NCI-H128 (cell line): ENCODE data around the gene TTYH1.
"Not testable (repeated sequence)": the region's sequence is repeated elsewhere in the genome, so short reads cannot be mapped to it uniquely, and the experiment has no call there.

ENCODE experiments used
- DNase-seq: peaks from one replicate; lab custom pipeline; 2025; ENCODE audit not compliant: unreplicated experiment; lab: John Stamatoyannopoulos, UW

The TTYH1 gene

GRCh38 chr19:54415208-54415900 is at the start of gene TTYH1:
Gene TTYH1 (plus strand): TSS chr19:54415464. CDS start chr19:54415553, 89 bp downstream.
- DNase-seq: no peak

DNA sequence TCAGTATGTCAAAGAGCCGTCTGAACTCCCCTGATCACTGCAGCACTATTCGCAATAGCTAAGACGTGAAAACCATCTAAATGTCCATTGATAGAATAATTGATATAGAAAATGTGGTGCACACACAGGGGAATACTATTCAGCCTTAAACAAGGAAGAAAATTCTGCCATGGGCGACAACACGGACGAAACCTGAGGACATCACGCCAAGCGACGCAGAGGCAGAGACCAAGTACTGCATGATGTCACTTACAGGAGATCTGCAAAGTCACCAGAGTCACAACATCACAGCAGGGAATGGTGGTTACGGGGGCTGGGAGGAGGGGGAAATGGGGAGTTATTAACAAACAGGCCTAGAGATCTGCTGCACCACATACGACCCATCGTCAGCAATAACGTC is 49.5 kb upstream of the TTYH1 start:
- not testable (repeated sequence) for DNase-seq

DNA sequence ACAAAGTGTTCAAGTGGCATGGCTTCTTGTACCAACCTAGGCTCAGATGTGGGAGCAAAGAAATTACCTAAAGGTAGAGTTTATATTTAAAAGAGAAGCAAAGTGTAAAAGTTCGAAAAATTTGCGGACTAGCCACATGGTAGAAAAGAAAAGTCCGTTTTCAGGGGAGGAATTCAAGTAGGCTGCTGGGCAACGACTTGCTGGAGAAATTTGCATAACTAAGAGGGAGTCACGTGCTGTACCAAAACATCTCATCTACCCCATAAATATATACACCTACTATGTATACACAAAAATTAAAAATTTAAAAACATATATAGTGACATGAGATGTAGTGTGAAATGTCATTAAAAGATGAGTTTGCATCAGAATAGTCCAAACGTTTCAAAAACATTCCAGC is 48.5 kb upstream of the TTYH1 start:
- no peak for DNase-seq

GRCh38 chr19:54369082-54369687 is 46.1 kb upstream of the TTYH1 start:
- DNase-seq: no peak

DNA sequence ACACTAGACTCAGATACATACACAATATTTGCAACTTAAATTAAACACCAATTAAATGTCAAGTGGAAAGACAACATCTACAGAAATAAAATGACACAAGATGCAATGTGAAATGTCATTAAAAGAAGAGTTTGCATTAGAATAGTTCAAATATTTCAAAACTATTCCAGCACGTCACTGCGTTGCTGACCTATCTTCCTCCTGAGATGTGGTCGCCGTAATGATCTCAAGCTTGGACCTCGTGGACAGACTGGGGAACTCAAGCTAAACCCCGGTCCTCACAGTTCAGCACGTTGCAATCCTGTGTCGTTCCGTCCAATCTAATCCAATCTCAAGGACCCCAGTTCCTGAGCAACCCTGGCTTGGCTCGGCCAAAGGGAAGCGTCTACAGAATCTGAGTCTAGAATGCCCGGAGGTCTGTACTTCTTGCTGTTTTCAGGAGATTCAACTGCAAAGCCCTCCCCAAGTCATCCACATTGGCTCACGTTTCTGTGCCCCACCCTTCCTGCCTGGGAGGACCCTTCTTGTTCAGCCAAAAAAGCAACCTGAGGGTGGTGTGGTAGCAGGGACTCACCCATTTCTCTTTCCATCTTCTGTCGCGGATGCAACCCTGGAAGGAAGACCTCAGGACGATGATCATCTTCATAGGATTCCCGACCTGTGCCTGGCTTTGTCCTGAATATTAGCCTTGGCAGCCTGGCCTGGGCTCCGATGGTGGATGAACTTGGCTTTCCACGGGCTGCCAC is 45.4 kb upstream of the TTYH1 start:
- DNase-seq: not testable (repeated sequence)

DNA sequence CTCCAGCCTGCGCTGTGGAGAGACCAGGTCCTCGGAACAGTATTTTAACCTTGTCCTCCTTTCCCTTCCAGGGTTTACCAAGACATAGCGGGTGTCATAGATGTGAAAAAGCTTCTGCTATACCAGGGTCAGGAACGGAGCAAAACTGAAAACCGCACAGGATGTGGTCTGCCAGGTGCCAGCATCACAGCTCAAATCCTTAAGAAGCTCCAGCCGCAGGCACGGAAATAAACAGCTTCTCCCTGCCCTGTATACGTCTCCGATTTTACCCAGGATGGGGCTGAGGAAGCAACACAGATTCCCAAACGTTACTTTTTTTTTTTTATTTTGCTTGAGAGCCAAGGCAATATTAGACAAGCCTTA is 44.8 kb upstream of the TTYH1 start:
- DNase-seq: not testable (repeated sequence)

DNA sequence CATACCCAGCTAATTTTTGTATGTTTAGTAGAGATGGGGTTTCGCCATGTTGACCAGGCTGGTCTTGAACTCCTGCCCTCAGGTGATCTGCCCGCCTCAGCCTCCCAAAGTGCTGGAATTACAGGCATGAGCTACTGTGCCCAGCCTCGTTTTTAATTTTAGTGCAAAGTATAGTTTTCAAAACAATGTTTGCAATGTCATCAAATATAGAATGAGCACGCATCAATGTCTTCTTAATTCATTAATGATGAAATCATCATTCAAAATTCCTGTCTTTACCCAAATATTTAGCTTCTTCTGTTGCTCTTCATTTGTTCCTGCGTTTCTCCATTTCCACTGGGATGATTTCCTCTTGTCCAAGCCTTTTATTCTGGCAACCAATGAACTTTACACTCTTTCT is 43.8 kb upstream of the TTYH1 start:
- DNase-seq: not testable (repeated sequence)

- DNase-seq: no peak
Observed at GRCh38 chr19:54373781-54374631, 41.3 kb upstream of the TTYH1 start.

- not testable (repeated sequence) for DNase-seq
Observed at GRCh38 chr19:54375181-54375938, 39.9 kb upstream of the TTYH1 start.

GRCh38 chr19:54376610-54377285 is 38.5 kb upstream of the TTYH1 start:
- DNase-seq: no peak

GRCh38 chr19:54379187-54379678 is 36.0 kb upstream of the TTYH1 start:
- DNase-seq: no peak

DNA sequence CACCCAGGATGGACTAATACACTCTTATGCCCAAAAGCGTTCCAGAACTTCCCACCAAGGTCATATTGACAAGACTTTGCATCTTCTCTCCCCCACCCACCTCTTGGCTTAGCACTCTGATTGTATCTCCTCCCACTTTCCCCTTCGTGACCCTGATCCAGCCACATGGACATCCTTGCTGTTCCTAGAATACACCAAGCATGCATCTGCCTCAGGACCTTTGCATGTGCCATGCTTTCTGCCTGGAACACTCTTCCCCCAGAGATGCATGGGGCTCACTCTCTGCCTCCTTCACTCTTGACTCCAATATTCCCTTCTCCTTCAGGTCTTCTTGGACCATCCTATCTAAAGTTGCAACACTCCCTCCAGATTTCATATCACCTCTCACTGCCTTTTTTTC is 34.4 kb upstream of the TTYH1 start:
- DNase-seq: no peak

- DNase-seq: not testable (repeated sequence)
Observed at GRCh38 chr19:54382041-54382440, 33.2 kb upstream of the TTYH1 start.

- no peak for DNase-seq
Observed at GRCh38 chr19:54383330-54383729, 31.9 kb upstream of the TTYH1 start.

DNA sequence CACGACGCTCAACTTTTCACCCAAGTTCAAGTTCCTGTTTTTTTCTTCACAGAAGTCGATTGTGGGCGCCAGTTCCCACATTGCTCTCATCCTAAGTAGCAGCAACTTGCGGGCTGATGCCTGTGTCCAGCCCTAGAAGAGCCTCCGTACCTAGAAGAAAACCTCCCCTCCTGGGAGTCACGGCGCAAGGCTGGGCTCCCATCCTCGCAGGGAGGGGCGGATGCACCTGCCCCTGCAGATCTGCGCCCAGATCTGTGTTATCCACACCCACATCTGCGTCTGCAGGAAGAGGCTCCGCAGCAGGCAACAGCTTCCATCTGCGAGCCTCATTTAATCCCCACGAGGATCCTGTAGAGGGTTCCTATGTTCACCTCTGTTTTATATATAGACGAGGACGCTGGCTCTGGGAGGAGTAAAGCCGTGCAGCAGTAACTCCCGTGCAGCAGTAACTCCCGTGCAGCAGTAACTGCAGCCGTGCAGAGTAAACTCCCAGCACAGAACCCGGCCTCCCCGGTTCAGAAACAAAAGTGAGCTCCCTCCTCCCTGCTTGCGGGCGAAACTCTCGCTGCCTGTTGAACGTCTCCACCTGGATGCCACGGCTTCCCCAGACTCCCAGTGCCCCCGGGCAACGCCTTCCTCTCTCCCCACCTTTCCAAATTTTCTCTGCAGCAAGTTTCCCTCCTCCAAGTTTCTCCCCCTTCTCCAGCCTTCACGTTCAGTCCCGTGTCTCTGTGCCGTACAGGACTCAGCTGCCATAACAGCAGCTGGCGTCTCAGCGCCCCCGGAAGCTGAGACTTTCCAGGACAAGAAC is 27.1 kb upstream of the TTYH1 start:
- no peak for DNase-seq

DNA sequence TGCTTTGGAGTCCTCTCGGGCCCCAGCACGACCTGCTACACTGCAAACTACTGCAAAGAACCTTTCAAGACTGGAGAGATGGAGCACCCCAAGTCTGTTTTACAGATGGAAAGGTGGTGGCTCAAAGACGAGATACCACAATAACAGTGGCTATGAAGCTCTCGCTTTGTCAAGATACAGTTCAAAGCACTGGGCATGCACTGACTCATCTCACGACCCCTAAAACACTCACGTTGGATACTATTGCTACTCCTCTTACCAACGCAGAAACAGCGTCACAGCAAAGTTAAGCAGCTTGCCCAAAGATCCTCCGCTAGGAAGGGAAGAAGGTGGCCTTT is 26.5 kb upstream of the TTYH1 start:
- no peak for DNase-seq

DNA sequence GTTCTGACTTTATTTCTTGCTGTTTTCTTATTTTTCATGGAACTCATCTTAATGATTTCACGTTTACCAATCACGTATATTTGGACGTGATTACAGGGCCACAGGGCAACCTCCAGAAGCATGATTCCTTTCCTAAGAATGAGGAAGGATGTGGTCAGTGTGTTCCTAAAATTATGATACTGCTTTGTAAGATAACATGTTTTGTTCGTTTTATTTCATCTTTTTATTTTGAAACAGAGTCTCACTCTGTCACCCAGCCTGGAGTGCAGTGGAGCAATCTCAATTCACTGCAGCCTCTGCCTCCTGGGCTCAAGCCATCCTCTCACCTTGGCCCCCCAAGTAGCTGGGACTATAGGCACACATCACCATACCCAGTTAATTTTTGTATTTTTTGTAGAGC is 25.7 kb upstream of the TTYH1 start:
- no peak for DNase-seq

DNA sequence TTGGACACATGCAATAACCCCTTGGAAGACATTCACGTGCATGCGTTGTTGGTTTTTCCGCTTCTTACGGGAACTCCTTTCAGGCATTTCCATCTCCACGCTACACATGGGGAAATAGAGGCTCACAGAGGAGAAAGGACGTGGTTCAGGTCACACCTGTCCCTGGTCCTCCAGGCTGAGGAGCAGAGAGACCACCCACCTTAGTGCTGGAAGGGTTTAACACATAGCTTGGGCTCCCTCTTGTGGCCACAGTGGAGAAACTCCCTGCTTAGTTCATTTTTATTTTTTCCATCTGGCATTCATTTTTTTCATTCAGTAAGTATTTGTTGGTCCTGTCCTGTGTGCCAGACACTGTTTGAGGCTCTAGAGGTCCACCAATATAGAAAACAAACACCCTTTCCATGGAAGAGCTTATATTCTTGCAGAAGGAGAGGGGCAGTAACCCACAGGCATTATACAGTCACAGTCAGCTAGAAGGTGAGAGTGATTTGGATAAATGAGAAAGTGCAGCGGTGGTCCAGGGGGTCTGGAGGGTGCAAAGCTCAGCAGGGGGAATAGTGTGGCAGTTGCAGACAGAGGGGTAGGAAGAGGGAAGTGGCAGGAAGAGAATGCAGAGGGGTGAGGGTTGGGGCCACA is 24.2 kb upstream of the TTYH1 start:
- peak; percentile 19 for DNase-seq
